GM12892 (cell line): ENCODE results near the gene TSN.
"Not testable (repeated sequence)": the region's sequence is repeated elsewhere in the genome, so short reads cannot be mapped to it uniquely, and the experiment has no call there.

Experiments used
- POLR2A ChIP-seq: IDR thresholded peaks from 2 replicates; pipeline ENCODE4 v1.6.1; 2011; ENCODE audit warnings: low read depth, low read length, control low read depth
- TAF1 ChIP-seq: IDR thresholded peaks from 2 replicates; pipeline ENCODE4 v1.6.1; 2011; ENCODE audit warnings: low read depth, mild to moderate bottlenecking, control low read depth, low read length, borderline replicate concordance

DNA sequence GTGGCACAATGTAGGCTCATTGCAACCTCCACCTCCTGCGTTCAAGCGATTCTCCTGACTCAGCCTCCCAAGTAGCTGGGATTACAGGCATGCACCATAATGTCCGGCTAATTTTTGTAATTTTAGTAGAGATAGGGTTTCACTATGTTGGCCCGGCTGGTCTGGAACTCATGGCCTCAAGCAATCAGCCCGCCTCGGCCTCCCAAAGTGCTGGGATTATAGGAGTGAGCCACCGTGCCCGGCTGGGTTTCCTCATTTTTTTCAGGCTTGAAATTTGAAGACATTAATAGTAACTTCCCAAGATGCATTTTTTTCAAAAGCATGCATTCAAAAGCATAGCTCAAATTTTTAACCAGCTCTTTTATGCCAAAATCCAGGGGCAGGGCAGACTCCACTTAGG is 52.3 kb downstream of the TSN start:
- not testable (repeated sequence) for TF ChIP-seq POLR2A, TAF1
